Raji (cell line): Measurements from ENCODE around the gene USP16.

Experiments used
- POLR2A ChIP-seq: IDR thresholded peaks from 2 replicates; pipeline ENCODE4 v1.6.1; 2011; ENCODE audit warnings: low read depth, low read length, control low read depth; ENCODE audit not compliant: insufficient read depth

The USP16 gene

GRCh38 chr21:29098156-29098555, 73.7 kb downstream of the USP16 start:
- no peak for TF ChIP-seq POLR2A

DNA sequence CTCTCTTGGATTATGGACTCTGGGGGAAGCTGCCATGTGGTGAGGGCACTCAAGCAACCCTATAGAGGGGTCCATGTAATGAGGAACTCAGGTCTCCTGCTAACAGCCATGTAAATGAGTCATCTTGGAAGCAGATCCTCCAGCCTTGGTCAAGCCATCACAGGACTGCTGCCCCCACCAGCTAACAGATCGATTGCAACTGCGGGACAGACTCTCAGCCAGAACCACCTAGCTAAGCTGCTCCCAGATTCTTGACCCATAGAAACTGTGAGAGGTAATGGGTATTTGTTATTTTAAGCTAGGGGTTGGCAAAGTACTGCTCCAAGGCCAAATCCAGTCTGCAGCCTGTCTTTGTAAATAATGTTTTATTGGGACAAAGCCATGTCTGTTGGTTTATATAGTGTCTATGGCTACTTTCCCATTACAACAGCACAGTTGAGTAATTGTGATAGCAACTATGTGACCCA, 78.4 kb downstream of the USP16 start:
- no peak for TF ChIP-seq POLR2A
